ENCODE results near the gene LRP8. TPM values are rescaled to one million over a fixed set of nuclear protein-coding genes. Genes with fewer than 3 reads are reported as not detected.

The LRP8 gene
- total RNA-seq, 1 donor from 2014 or later = 4.4 TPM

- Mint-ChIP-seq H3K4me1 (ENCODE audit: unreplicated experiment) (peaks cover 24% of the 10 kb centered on the region), H3K9me3 (ENCODE audit: unreplicated experiment) (no peaks in the 10 kb centered on the region), H3K27ac (ENCODE audit: unreplicated experiment) (peak overlapping the region; percentile 98), H3K27me3 (ENCODE audit: unreplicated experiment) (no peaks in the 10 kb centered on the region), H3K36me3 (ENCODE audit: unreplicated experiment) (peaks cover 14% of the 10 kb centered on the region), H3K4me3 (ENCODE audit: unreplicated experiment) (peak overlapping the region; percentile 95)
- DNase-seq (ENCODE audit: extremely low spot score, unreplicated experiment) = no peak
- TF ChIP-seq, protein P1, sequence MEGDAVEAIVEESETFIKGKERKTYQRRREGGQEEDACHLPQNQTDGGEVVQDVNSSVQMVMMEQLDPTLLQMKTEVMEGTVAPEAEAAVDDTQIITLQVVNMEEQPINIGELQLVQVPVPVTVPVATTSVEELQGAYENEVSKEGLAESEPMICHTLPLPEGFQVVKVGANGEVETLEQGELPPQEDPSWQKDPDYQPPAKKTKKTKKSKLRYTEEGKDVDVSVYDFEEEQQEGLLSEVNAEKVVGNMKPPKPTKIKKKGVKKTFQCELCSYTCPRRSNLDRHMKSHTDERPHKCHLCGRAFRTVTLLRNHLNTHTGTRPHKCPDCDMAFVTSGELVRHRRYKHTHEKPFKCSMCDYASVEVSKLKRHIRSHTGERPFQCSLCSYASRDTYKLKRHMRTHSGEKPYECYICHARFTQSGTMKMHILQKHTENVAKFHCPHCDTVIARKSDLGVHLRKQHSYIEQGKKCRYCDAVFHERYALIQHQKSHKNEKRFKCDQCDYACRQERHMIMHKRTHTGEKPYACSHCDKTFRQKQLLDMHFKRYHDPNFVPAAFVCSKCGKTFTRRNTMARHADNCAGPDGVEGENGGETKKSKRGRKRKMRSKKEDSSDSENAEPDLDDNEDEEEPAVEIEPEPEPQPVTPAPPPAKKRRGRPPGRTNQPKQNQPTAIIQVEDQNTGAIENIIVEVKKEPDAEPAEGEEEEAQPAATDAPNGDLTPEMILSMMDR (IDR thresholded peaks at IDR 0.05) = no peak
Observed at GRCh38 chr1:53197291-53198200, 130.3 kb downstream of the LRP8 start.

DNA sequence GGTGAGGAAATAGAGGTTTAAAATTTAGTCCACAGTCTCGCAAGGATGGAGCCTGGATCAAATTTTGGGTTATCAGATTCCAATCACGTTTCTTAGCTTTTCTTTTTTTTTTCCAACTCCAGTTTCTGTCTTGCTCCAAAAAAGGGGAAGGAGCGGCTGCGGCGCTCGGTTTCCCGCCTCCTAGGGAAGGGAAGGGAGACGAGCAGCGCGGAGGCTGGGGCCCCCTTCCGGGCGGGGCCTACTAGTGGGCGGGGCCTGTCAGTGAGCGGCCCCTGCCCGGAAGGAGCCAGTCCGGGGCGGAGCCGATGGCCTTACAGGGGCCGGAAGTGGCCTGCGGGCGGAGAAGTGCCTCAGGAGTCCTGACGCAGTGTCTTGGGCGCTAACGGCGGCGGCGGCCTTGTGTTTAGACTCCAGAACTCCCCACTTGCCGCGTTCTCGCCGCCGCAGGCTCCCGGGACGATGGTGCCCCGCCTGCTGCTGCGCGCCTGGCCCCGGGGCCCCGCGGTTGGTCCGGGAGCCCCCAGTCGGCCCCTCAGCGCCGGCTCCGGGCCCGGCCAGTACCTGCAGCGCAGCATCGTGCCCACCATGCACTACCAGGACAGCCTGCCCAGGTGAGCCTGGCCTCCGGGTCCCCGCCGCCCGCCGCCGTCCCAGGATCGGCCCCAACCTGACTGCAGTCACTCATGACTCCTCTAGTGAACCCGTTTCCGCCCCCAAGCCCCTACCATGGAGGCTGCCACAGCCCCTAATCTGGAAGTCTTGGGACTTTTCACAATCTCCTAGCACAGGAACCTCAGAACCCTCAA lies 131.2 kb downstream of the LRP8 start, which contains the start of gene CPT2:
Gene CPT2, plus strand, starts transcription at position 340 of the 806 bp plus-strand sequence. Its CDS starts 120 bp downstream, at position 460.
- H3K9me3 Mint-ChIP-seq (ENCODE audit: unreplicated experiment) = no peaks in the 10 kb centered on the region
- TF ChIP-seq, protein P1 (IDR thresholded peaks at IDR 0.05) = peak; percentile 20
- peaks cover 24% of the 10 kb centered on the region for H3K4me1 Mint-ChIP-seq (ENCODE audit: unreplicated experiment)
- peak within 1 kb of the TSS; percentile 95 for H3K4me3 Mint-ChIP-seq (ENCODE audit: unreplicated experiment)
- no peaks in the 10 kb centered on the region for H3K27me3 Mint-ChIP-seq (ENCODE audit: unreplicated experiment)
- H3K36me3 Mint-ChIP-seq (ENCODE audit: unreplicated experiment) = peaks cover 8% of the 10 kb centered on the region
- peak within 1 kb of the TSS; percentile 98 for H3K27ac Mint-ChIP-seq (ENCODE audit: unreplicated experiment)
- peak; percentile 95 for DNase-seq (ENCODE audit: extremely low spot score, unreplicated experiment)

DNA sequence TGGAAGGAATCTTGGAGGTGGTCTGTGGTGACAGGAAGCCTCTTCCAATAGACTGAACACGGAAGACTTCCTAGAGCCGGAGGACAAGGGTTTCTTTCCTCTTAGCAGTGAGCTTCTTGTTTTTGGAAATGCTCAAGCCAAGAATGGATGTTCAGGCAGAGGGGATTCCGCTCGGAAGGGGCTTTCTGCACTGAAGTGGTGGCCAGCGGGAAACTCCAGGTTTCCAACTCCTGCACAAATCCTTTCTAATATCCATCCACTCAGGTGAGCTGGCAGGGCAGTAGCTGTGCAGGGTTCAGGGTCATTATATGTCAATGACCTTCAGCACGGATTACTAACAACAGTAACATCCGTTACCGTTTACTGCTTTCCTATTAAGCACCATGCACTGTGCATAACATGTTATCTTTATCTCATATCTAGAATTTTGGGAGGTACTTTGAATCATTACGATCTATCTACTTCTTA lies 131.8 kb downstream of the LRP8 start:
- TF ChIP-seq, protein P1 (IDR thresholded peaks at IDR 0.05) = no peak
- no peak for DNase-seq (ENCODE audit: extremely low spot score, unreplicated experiment)
- H3K36me3 Mint-ChIP-seq (ENCODE audit: unreplicated experiment) = peaks cover 6% of the 10 kb centered on the region
- H3K9me3 Mint-ChIP-seq (ENCODE audit: unreplicated experiment) = no peaks in the 10 kb centered on the region
- no peaks in the 10 kb centered on the region for H3K27me3 Mint-ChIP-seq (ENCODE audit: unreplicated experiment)
- peak overlapping the region; percentile 67 for H3K27ac Mint-ChIP-seq (ENCODE audit: unreplicated experiment)
- peaks cover 24% of the 10 kb centered on the region for H3K4me1 Mint-ChIP-seq (ENCODE audit: unreplicated experiment)
- H3K4me3 Mint-ChIP-seq (ENCODE audit: unreplicated experiment) = peak overlapping the region; percentile 95

DNA sequence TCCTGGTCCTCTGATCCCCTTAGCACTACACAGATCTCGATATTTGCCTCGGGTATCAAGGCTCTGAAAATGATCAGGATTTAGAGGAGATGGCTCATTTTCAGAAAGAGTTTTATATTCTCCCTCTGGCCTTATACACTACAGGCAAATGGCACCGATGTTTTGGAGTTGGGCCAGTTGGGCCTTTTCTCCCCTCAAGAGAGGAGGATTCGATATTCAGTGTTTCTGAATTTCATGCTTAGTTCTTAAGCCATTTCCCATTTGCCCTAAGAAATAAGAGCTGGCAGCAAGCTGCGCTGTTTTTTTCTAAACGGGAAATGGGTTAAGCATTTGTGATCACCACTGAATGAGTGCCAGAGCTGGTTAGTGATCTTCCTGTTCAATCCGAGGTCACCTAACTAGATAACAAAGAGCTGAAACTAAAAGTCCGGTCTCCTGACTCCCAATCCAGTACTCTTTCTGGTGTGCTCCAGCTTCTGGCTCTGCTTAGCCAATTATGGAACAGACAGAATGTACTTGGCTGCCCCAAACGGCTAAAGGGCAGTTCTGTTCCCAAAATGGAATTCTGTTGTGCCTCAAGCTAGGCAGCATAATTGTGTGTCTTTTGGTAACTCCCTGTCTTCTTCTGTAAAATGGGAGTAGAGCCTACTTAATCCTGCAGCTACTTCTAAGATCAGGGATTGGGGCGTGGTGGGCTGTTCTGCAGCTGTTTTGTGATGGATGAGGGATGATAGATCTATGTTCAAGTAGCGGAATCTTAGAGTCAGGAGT lies 132.4 kb downstream of the LRP8 start:
- Mint-ChIP-seq H3K4me3 (ENCODE audit: unreplicated experiment) (peak overlapping the region; percentile 95), H3K27me3 (ENCODE audit: unreplicated experiment) (no peaks in the 10 kb centered on the region), H3K9me3 (ENCODE audit: unreplicated experiment) (no peaks in the 10 kb centered on the region), H3K27ac (ENCODE audit: unreplicated experiment) (no peak overlapping the region), H3K4me1 (ENCODE audit: unreplicated experiment) (peaks cover 28% of the 10 kb centered on the region), H3K36me3 (ENCODE audit: unreplicated experiment) (peaks cover 3% of the 10 kb centered on the region)
- TF ChIP-seq, protein P1 (IDR thresholded peaks at IDR 0.05) = no peak
- DNase-seq (ENCODE audit: extremely low spot score, unreplicated experiment) = no peak

Other genes starting within 250 kb of the LRP8 start
- gene SLC1A7, start 185.4 kb downstream of the LRP8 start, total RNA-seq = not detected in 2 replicates
- 15.6 and 16.6 TPM in 2 replicates for gene CPT2, start 131.2 kb downstream of the LRP8 start, total RNA-seq
- 52.6 and 59.8 TPM in 2 replicates for gene CZIB, start 107.4 kb downstream of the LRP8 start, total RNA-seq
- 34.5 and 37.7 TPM in 2 replicates for gene MAGOH, start 89.6 kb downstream of the LRP8 start, total RNA-seq
- not detected in 2 replicates for gene DMRTB1, start 131.3 kb upstream of the LRP8 start, total RNA-seq

Data from osteocyte (in vitro differentiated cells).